H1 (cell line): ENCODE data around the gene NEUROD4. TPM values are rescaled to one million over a fixed set of nuclear protein-coding genes. Genes with fewer than 3 reads are reported as not detected.

ENCODE experiments used
- CTCF ChIP-seq, 3 experiments: IDR thresholded peaks; 1 replicate in 2 of 3; 2 replicates in 1 of 3; pipeline versions ENCODE4 v1.5.1 to v1.6.1; 2011; ENCODE audit warnings: low read length in 3 of 3, mild to moderate bottlenecking in 3 of 3, inconsistent platforms in 2 of 3, low read depth in 1 of 3, moderate library complexity in 1 of 3; ENCODE audit not compliant: insufficient read depth in 1 of 3; ENCODE audit errors: control extremely low read depth in 1 of 3
- KDM1A ChIP-seq: fragments of 200-600, 300-600 bp; sonication (generic); IDR thresholded peaks from 2 replicates; pipeline ENCODE4 v1.7.1; 2016; ENCODE audit warnings: mild to moderate bottlenecking, low read length, borderline replicate concordance
- SIN3A ChIP-seq, 2 experiments: IDR thresholded peaks in 1 of 2; conservative IDR thresholded peaks in 1 of 2; 2 replicates each; pipeline ENCODE4 v1.6.1; 2011 to 2012; ENCODE audit warnings: low read length in 2 of 2, improper control_type of control experiment in 1 of 2, low read depth in 1 of 2, mild to moderate bottlenecking in 1 of 2
- SIX5 ChIP-seq: IDR thresholded peaks from 2 replicates; pipeline ENCODE4 v1.6.1; 2011; ENCODE audit warnings: mild to moderate bottlenecking, low read depth, low read length
- TEAD4 ChIP-seq: IDR thresholded peaks from 2 replicates; pipeline ENCODE4 v1.6.1; 2012; ENCODE audit warnings: low read depth, low read length, inconsistent platforms, mixed read lengths
- polyA plus RNA-seq, 7 experiments: library from polyadenylated mRNA; depleted of rRNA in 3 of 7; stranded (reverse) in 5 of 7; unstranded in 2 of 7; fragments of >200 nt in 5 of 7; fragments of 200-250 nt in 2 of 7; gene quantifications; 1 replicate in 5 of 7; 2 replicates in 1 of 7; 4 replicates in 1 of 7; pipeline versions ENCODE4 v1.2.1 to v1.2.3, GENCODE V29; 2011 to 2013; ENCODE audit warnings: missing spikeins in 2 of 7, mixed read lengths in 2 of 7
- total RNA-seq: library from RNA; stranded (reverse); fragmentation: NEBNext Ultra II Directional; extraction: Animal tissue kit (Norgen Biotek cat#: 25700); gene quantifications from 2 replicates; pipeline ENCODE4 v1.2.1, GENCODE V29; 2021

The NEUROD4 gene
- total and polyA plus RNA-seq, 2 of the 8 experiments (the other 6 are each of a cell fraction or from before 2014, with no cell fraction given) = not detected

DNA sequence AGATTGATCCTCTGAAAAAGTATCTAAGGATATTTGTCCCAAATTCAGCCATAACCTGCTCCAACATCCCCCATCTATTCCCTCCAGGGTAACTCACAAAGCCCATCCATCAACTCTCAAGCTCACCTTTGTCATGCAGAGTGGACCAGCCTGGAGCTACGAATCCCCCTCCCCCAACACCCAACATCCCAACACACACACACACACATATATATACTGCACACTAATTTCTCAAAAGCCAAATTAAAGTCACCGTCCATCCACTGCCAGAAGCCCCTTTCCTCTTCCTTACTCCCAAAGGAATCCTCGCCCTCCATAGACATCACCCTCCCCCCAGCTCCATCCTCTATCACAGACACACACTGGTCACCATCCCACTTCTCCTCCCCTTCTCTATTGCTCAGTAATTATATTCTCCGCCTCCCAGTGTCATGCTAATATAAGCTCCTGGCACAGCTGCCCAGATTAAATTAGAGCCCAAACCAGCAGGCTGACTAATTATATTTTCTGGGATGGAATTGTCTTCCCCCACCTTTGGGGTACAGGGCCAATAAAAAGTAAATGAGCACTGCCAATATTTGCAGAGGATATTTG lies 21.7 kb upstream of the NEUROD4 start (continued):
- TF ChIP-seq KDM1A = peak; percentile 76; the same call in 1 of the 2 replicates
- TF ChIP-seq SIX5 = no peak
- TF ChIP-seq CTCF (IDR thresholded peaks at IDR 0.05; ENCODE audit: control extremely low read depth in 1 of 3, insufficient read depth in 1 of 3, low read depth in 1 of 3, low read length in 3 of 3) = no peak
- TF ChIP-seq TEAD4 = no peak
- no peak for TF ChIP-seq SIN3A (conservative IDR thresholded peaks at IDR 0.05 in 1 of 2, IDR thresholded peaks at IDR 0.05 in 1 of 2; ENCODE audit: low read depth in 1 of 2, low read length in 2 of 2)
- TF ChIP-seq, all 59 proteins: peak for 6
